AG09309 (cell line): Measurements from ENCODE around the gene CNNM2.

Source experiments
- DNase-seq: peaks from one replicate; pipeline ENCODE4 v3.0.0-alpha.2; 2010; ENCODE audit warnings: low read depth
- H3K4me3 ChIP-seq: 2 replicates; pipeline ENCODE4 v1.5.1; 2011; ENCODE audit warnings: mild to moderate bottlenecking, low read depth, low read length, moderate library complexity; ENCODE audit not compliant: control insufficient read depth
- CTCF ChIP-seq: IDR thresholded peaks from 2 replicates; pipeline ENCODE4 v1.5.1; 2011; ENCODE audit warnings: mild to moderate bottlenecking, low read depth, low read length, inconsistent platforms; ENCODE audit not compliant: insufficient read depth, control insufficient read depth; ENCODE audit errors: missing control alignments

The CNNM2 gene

GRCh38 chr10:102917962-102918816 is at the start of gene CNNM2:
TSS of gene CNNM2 (plus strand) at chr10:102918294. CDS start at chr10:102918481, 187 bp downstream.
- no peak for TF ChIP-seq CTCF
- peak; percentile 98 for DNase-seq
- peak within 1 kb of the TSS; percentile 58 for H3K4me3 ChIP-seq

- TF ChIP-seq CTCF, result no peak
- no peak for DNase-seq
- H3K4me3 ChIP-seq, result no peak overlapping the region; the same call in 1 of the 2 replicates
Measured at GRCh38 chr10:102868911-102869257, 49.2 kb upstream of the CNNM2 start.

- H3K4me3 ChIP-seq, result peak within 1 kb of the TSS; percentile 38
- DNase-seq, result no peak
Measured at GRCh38 chr10:102869258-102870198, 48.6 kb upstream of the CNNM2 start, which contains the start of gene AS3MT. TSS of gene AS3MT (plus strand) at chr10:102869470. CDS start at chr10:102869593, 123 bp downstream.

GRCh38 chr10:102870221-102870620 is 47.9 kb upstream of the CNNM2 start:
- DNase-seq, result no peak
- no peak for TF ChIP-seq CTCF
- H3K4me3 ChIP-seq, result no peak overlapping the region

More at GRCh38 chr10:102869258-102870198, 48.6 kb upstream of the CNNM2 start, which contains the start of gene AS3MT:
- no peak for TF ChIP-seq CTCF

- H3K4me3 ChIP-seq, result no peak overlapping the region
- TF ChIP-seq CTCF, result no peak
- no peak for DNase-seq
Measured at GRCh38 chr10:102872163-102872562, 45.9 kb upstream of the CNNM2 start.

- TF ChIP-seq CTCF, result no peak
- no peak overlapping the region for H3K4me3 ChIP-seq
- no peak for DNase-seq
Measured at GRCh38 chr10:102876747-102877153, 41.3 kb upstream of the CNNM2 start.
